Astrocyte of the cerebellum (primary cell): ENCODE data around the gene DOCK4.

Source experiments
- DNase-seq: peaks from one replicate; pipeline ENCODE4 v3.0.0-alpha.2; 2011; ENCODE audit warnings: low read depth
- H3K4me3 ChIP-seq: 2 replicates; pipeline ENCODE4 v1.5.1; 2011; ENCODE audit warnings: mild to moderate bottlenecking, low read depth, low read length, moderate library complexity
- in situ Hi-C: cut with HindIII; loops from 2 replicates; pipeline ENCODE4 v1.10.0; 2017; ENCODE audit warnings: low sequenced_read_pairs
- TF ChIP-seq, protein P1 (sequence below): IDR thresholded peaks from 2 replicates; pipeline ENCODE4 v1.5.1; 2012; ENCODE audit warnings: low read length, low read depth, moderate library complexity, mild to moderate bottlenecking; ENCODE audit errors: missing control alignments

Gene DOCK4

DNA sequence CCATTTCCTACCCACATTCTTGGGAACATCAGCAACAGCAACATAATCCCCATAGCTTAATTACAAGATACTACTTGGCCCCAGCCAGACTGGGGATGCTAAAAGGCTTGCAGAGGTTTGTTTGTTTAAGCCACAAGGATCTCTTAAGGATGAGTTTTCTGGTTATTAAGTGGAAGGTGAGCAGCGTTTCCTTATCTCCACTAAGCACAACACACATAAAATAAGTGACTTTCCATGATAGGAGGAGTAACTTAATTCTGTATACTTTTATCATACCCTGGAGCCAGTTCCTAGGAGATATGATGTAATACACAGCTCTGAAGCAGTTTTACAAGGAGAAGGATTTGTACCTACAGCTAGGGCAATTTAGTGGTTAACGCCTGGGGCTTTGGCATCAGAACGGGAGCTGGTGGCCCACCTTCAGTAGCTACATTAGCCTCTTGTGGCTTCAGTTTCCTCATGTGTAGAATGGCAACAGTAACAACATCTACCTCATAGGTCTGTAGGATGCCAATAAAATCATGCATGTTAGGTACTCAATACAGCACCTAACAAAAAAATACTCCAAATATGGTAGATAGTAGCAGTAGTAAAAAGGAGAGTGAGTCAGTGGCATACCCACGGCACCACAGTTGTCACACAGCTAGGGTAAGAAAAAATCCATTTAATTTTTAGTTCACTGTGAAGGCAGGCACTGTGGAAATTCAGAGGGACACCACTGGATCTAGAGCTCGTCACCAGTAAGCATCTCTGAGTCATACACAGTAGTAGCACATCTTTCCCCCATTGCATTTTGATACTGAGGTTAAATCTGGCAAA lies 55.2 kb downstream of the DOCK4 start:
- in situ Hi-C loops: no loop called here
- TF ChIP-seq, protein P1, sequence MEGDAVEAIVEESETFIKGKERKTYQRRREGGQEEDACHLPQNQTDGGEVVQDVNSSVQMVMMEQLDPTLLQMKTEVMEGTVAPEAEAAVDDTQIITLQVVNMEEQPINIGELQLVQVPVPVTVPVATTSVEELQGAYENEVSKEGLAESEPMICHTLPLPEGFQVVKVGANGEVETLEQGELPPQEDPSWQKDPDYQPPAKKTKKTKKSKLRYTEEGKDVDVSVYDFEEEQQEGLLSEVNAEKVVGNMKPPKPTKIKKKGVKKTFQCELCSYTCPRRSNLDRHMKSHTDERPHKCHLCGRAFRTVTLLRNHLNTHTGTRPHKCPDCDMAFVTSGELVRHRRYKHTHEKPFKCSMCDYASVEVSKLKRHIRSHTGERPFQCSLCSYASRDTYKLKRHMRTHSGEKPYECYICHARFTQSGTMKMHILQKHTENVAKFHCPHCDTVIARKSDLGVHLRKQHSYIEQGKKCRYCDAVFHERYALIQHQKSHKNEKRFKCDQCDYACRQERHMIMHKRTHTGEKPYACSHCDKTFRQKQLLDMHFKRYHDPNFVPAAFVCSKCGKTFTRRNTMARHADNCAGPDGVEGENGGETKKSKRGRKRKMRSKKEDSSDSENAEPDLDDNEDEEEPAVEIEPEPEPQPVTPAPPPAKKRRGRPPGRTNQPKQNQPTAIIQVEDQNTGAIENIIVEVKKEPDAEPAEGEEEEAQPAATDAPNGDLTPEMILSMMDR: no peak
- DNase-seq: no peak
- no peak overlapping the region for H3K4me3 ChIP-seq

DNA sequence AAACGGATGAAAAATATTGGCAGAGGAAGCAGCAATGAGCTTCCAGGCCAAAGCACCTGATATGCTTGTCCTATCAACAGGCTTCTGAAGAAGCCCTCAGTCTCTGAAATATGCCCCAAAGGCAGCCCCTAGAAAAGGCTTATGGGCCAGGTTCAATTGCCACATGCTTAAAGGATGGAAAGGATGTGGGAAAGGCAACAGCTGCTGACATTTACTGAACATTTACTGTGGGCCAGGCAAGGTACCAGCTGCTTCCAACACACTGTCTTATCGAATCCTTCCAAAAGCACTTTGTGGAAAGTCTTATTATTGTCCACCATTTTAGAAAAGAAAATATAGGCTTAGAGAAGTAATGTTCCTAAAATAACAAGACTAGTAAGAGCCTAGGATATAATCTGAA lies 56.5 kb downstream of the DOCK4 start:
- no peak for DNase-seq
- TF ChIP-seq, protein P1: no peak
- H3K4me3 ChIP-seq: no peak overlapping the region
- in situ Hi-C loops: no loop called here

DNA sequence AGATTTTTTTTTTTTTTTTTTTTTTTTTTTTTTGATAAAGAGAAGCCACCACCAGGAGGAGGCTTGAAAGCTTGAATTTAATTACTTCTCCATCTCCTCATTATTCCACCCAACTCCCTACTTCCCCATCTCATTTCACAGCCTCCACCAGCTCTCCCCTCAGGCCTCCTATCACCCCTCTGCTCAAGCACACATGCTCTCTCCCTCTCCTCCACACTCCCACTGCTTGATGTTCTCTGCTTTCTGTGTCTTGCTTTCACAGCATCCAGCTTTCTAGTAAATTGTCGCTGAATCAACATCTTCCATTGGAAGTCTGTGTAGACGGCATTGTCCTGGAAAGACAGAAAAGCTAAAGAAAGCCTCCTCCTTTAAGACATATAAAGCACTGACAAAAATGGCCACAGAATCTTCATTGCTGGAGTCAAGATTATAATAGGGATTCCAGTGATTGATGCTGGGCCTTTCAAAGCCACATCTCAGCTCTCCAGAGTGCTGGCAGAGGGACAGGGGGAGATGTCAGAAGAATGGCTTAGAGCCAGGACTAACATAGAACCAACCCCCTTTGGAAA lies 58.3 kb downstream of the DOCK4 start:
- TF ChIP-seq, protein P1: no peak
- in situ Hi-C loops: no loop called here
- DNase-seq: no peak
- H3K4me3 ChIP-seq: no peak overlapping the region

- in situ Hi-C loops: no loop called here
- H3K4me3 ChIP-seq: no peak overlapping the region
- TF ChIP-seq, protein P1: no peak
- DNase-seq: no peak
These were observed 61.0 kb downstream of the DOCK4 start for GRCh38 chr7:112145206-112145605.

- no peak overlapping the region for H3K4me3 ChIP-seq
- no peak for DNase-seq
- in situ Hi-C loops: no loop called here
- TF ChIP-seq, protein P1: no peak
These were observed 61.7 kb downstream of the DOCK4 start for GRCh38 chr7:112144284-112145059.

DNA sequence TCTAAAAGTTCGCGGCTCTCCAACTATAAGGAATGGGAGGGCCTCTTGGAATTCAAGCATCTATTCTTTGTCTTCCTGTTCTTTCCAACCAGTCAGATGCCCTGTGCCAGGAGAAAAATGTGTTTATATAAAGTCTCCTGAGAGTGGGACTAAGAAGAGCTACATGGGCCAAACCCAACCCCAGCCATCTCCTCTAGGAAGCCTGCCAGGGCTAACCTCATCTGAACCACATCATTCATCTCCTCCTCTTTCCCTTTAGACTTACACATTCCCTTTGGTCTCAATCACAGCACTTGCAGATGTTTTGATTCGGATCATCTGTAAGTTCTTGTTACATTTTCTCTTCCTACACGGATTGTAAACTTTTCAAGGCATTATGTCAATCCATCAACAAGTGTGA lies 62.6 kb downstream of the DOCK4 start:
- TF ChIP-seq, protein P1: no peak
- in situ Hi-C loops: no loop called here
- DNase-seq: peak; percentile 86
- no peak overlapping the region for H3K4me3 ChIP-seq
